ENCODE measurements around the gene P3H4.

GRCh38 chr17:41860254-41860931 is 48.6 kb upstream of the P3H4 start:
- TF ChIP-seq RAD21 (IDR thresholded peaks at IDR 0.05; ENCODE audit: low read length) (no peak), CTCF (conservative IDR thresholded peaks at IDR 0.05; ENCODE audit: low read depth, low read length) (no peak), SMC3 (IDR thresholded peaks at IDR 0.05; ENCODE audit: low read depth, low read length) (no peak), MAFK (IDR thresholded peaks at IDR 0.05; ENCODE audit: low read depth, low read length) (no peak), POLR2A (IDR thresholded peaks at IDR 0.05; ENCODE audit: low read depth, low read length) (no peak), MAZ (IDR thresholded peaks at IDR 0.05; ENCODE audit: borderline replicate concordance, low read depth, low read length) (no peak), NFE2L2 (IDR thresholded peaks at IDR 0.05; ENCODE audit: low read depth, low read length) (no peak), RFX5 (IDR thresholded peaks at IDR 0.05; ENCODE audit: low read depth, low read length) (no peak), ELK1 (IDR thresholded peaks at IDR 0.05; ENCODE audit: borderline replicate concordance, low read depth, low read length) (no peak), BHLHE40 (IDR thresholded peaks at IDR 0.05; ENCODE audit: low read depth, low read length) (no peak), USF2 (IDR thresholded peaks at IDR 0.05; ENCODE audit: low read depth, low read length) (no peak), MXI1 (IDR thresholded peaks at IDR 0.05; ENCODE audit: borderline replicate concordance, low read depth, low read length) (no peak), RCOR1 (IDR thresholded peaks at IDR 0.05; ENCODE audit: insufficient replicate concordance, low read length) (no peak)

Data from IMR-90 (cell line).